G401 (cell line): Measurements from ENCODE around the gene MED6. TPM values are rescaled to one million over a fixed set of nuclear protein-coding genes. Genes with fewer than 3 reads are reported as not detected.

Experiments
- total RNA-seq: library from RNA; depleted of rRNA; stranded (reverse); fragments of >200 nt; shearing (Covaris generic); gene quantifications from 2 replicates; pipeline ENCODE4 v1.2.3, GENCODE V29; 2014; rRNA removed

Gene MED6
- total RNA-seq, 1 experiment from 2014 or later: 71.7 TPM

Other genes with a start within 250 kb of the MED6 start
- 47.1 and 70.5 TPM in 2 replicates for gene COX16, start 241.0 kb downstream of the MED6 start, total RNA-seq
- gene SYNJ2BP, start 183.6 kb downstream of the MED6 start, total RNA-seq: 13.7 and 28.4 TPM in 2 replicates
- 0.06 TPM in 1 of 2 replicates, not detected in the other for gene ADAM21, start 148.5 kb downstream of the MED6 start, total RNA-seq
- not detected in 2 replicates for gene ADAM20, start 65.7 kb downstream of the MED6 start, total RNA-seq
- not detected in 2 replicates for gene TTC9, start 41.3 kb upstream of the MED6 start, total RNA-seq
- 3.3 and 3.8 TPM in 2 replicates for gene MAP3K9, start 208.9 kb upstream of the MED6 start, total RNA-seq